ENCODE measurements around the gene ZBTB20.

DNA sequence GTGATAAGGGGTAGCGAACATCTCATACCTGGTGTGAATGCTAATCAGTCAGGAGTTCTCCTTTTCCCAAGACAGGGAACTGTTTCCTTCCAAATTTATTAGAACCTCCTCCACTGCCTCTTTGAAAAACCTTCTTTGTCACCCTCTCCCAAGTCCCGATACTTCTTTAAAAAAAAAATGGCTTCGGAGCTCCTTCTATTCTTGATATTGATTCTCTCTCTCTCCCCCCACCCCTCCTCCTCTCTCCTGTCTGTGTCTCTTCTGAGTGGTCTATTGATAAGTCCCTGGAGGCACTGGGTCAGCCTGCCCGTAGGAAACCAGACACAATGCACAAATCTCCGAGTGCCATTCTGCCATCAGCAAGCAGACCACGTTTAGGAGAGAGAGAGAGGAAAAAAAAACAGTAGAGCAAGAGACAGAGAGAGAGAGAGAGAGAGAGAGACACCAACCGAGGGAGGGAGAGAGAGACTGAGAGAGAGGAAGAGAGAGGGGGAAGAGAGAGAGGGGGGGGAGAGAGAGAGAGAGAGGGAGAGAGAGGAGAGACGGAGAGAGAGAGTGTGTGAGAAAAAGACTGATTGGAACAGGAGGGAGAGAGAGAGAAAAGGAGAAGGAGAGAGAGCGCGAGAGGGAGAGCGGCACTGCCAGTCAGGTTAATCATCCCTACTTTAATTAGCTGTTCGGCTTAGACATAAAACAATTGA is 692.4 kb downstream of the ZBTB20 start:
- TF ChIP-seq EZH2phosphoT487 (IDR thresholded peaks at IDR 0.05; ENCODE audit: borderline replicate concordance, low read length) = no peak
- TF ChIP-seq, protein P1, sequence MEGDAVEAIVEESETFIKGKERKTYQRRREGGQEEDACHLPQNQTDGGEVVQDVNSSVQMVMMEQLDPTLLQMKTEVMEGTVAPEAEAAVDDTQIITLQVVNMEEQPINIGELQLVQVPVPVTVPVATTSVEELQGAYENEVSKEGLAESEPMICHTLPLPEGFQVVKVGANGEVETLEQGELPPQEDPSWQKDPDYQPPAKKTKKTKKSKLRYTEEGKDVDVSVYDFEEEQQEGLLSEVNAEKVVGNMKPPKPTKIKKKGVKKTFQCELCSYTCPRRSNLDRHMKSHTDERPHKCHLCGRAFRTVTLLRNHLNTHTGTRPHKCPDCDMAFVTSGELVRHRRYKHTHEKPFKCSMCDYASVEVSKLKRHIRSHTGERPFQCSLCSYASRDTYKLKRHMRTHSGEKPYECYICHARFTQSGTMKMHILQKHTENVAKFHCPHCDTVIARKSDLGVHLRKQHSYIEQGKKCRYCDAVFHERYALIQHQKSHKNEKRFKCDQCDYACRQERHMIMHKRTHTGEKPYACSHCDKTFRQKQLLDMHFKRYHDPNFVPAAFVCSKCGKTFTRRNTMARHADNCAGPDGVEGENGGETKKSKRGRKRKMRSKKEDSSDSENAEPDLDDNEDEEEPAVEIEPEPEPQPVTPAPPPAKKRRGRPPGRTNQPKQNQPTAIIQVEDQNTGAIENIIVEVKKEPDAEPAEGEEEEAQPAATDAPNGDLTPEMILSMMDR (IDR thresholded peaks at IDR 0.05; ENCODE audit: low read depth, low read length, poor library complexity, severe bottlenecking) = no peak
